CD4-positive, alpha-beta T cell (primary cell): ENCODE results near the gene ENPEP. TPM values are rescaled to one million over a fixed set of nuclear protein-coding genes. Genes with fewer than 3 reads are reported as not detected.
A peak's percentile ranks its signal among the peaks of the same experiment; 100 is the strongest.
"Not testable (repeated sequence)": the region's sequence is repeated elsewhere in the genome, so short reads cannot be mapped to it uniquely, and the experiment has no call there.

ENCODE experiments used
- ATAC-seq: fragments of 200-7000 bp; cut with Tn5 transposase; one replicate; pipeline ENCODE4 v1.10.0; 2022; ENCODE audit warnings: mild to moderate bottlenecking; ENCODE audit not compliant: poor library complexity
- CTCF ChIA-PET: fragments of 350-600 bp; sonication (Branson Sonifier 250); formaldehyde crosslinking; loops from one replicate; lab custom pipeline; 2021; ENCODE audit warnings: antibody characterized with exemption, inconsistent platforms; lab: Charles Lee
- POLR2A ChIA-PET: fragments of 350-600 bp; sonication (Branson Sonifier 250); formaldehyde crosslinking; loops from one replicate; lab custom pipeline; 2021; ENCODE audit warnings: antibody characterized with exemption, inconsistent platforms; lab: Charles Lee
- DNase-seq, 14 experiments: peaks; one replicate each; pipeline ENCODE4 v3.0.0-alpha.2; 2013 to 2020; ENCODE audit warnings: mixed read lengths in 2 of 14
- H3K27ac ChIP-seq, 2 donors: one replicate each; pipeline versions ENCODE4 v1.5.1 to v1.7.0; 2013; ENCODE audit warnings: low read length in 2 of 2, low read depth in 1 of 2, mild to moderate bottlenecking in 1 of 2
- H3K27me3 ChIP-seq, 2 experiments: 1 replicate in 1 of 2; 2 replicates in 1 of 2; pipeline versions ENCODE4 v1.6.1 to v1.7.0; 2013; ENCODE audit warnings: low read length in 2 of 2, control low read depth in 1 of 2, mild to moderate bottlenecking in 1 of 2, moderate library complexity in 1 of 2; ENCODE audit not compliant: insufficient read depth in 2 of 2, control insufficient read depth in 1 of 2
- H3K36me3 ChIP-seq: one replicate; pipeline ENCODE4 v1.6.1; 2013; ENCODE audit warnings: low read length, control low read depth; ENCODE audit not compliant: insufficient read depth
- H3K4me1 ChIP-seq: one replicate; pipeline ENCODE4 v1.6.1; 2013; ENCODE audit warnings: low read length, control low read depth; ENCODE audit not compliant: insufficient read depth
- H3K4me3 ChIP-seq: one replicate; pipeline ENCODE4 v1.5.1; 2013; ENCODE audit warnings: mild to moderate bottlenecking, low read length, moderate library complexity
- H3K9me3 ChIP-seq, 2 experiments: 1 replicate in 1 of 2; 2 replicates in 1 of 2; pipeline versions ENCODE4 v1.6.1 to v1.7.0; 2013; ENCODE audit warnings: low read length in 2 of 2, mild to moderate bottlenecking in 2 of 2, control low read depth in 1 of 2, moderate library complexity in 1 of 2; ENCODE audit not compliant: control insufficient read depth in 1 of 2, insufficient read depth in 1 of 2
- H3K27ac Mint-ChIP-seq: one replicate; pipeline ENCODE4 v1.8.0; 2020; ENCODE audit warnings: mixed read lengths
- H3K27me3 Mint-ChIP-seq: one replicate; pipeline ENCODE4 v1.8.0; 2021; ENCODE audit warnings: mixed read lengths
- H3K36me3 Mint-ChIP-seq: one replicate; pipeline ENCODE4 v1.8.0; 2021; ENCODE audit warnings: low read depth, mixed read lengths
- H3K4me1 Mint-ChIP-seq: one replicate; pipeline ENCODE4 v1.8.0; 2021; ENCODE audit warnings: low read depth, mixed read lengths
- H3K4me3 Mint-ChIP-seq: one replicate; pipeline ENCODE4 v1.8.0; 2020; ENCODE audit warnings: mild to moderate bottlenecking, mixed read lengths
- H3K9me3 Mint-ChIP-seq: one replicate; pipeline ENCODE4 v1.8.0; 2020; ENCODE audit warnings: mixed read lengths
- intact Hi-C, 2 experiments: fragments of 100-400 bp; cut with DNase I in 1 of 2; cut with micrococcal nuclease in 1 of 2; formaldehyde crosslinking; loops; one replicate each; pipeline versions ENCODE4 v1.15.1 to v1.9.0; 2023 to 2025; cut with DNase I, micrococcal nuclease
- total RNA-seq, 174 experiments: library from RNA in 2 of 174; stranded (reverse) in 2 of 174; gene quantifications; one replicate each; pipeline ENCODE4 v1.2.3 and lab custom pipeline; 2021 to 2026
- TF ChIP-seq, protein P1 (sequence below): fragments of 200-600 bp; IDR thresholded peaks from one replicate; pipeline ENCODE4 v1.8.0; 2022; ENCODE audit warnings: antibody characterized with exemption, mild to moderate bottlenecking

The ENPEP gene
- total RNA-seq, 2 experiments from 2014 or later, result not detected

DNA sequence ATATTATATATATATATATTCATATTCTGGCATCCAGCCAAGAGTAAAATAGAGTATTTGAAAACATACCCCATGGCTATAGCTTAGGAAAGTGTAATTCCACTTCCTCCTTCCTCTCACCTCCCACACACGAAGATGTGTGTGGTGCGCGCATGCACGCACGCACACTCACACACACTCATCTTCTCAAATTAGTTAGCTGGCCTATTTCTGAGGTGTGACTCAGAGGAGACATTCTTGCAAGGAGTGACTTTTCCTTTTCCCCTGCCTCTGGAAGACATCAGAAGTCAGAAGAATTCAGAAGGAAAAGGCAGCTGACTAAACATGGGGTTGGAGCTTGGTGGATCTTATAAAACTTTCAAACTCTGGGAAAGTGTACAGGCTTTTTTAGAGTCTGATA lies 8.8 kb downstream of the ENPEP start:
- H3K9me3 Mint-ChIP-seq, result no peaks in the 10 kb centered on the region
- H3K27me3 Mint-ChIP-seq, result peaks cover 23% of the 10 kb centered on the region
- Histone ChIP-seq H3K4me1 (no peaks in the 10 kb centered on the region), H3K27me3 (peaks cover 0 to 12% of the 10 kb centered on the region in 2 experiments), H3K4me3 (no peak overlapping the region), H3K36me3 (no peaks in the 10 kb centered on the region), H3K27ac (no peak overlapping the region), H3K9me3 (no peaks in the 10 kb centered on the region)
- H3K27ac Mint-ChIP-seq, result no peak overlapping the region
- ChIA-PET CTCF (no interaction called here), POLR2A (no interaction called here)
- intact Hi-C loops, result no loop called here
- H3K4me3 Mint-ChIP-seq, result no peak overlapping the region
- DNase-seq (peak in 1 of 14 experiments; percentile 46), ATAC-seq (no peak)
- no peaks in the 10 kb centered on the region for H3K36me3 Mint-ChIP-seq
- TF ChIP-seq, protein P1, sequence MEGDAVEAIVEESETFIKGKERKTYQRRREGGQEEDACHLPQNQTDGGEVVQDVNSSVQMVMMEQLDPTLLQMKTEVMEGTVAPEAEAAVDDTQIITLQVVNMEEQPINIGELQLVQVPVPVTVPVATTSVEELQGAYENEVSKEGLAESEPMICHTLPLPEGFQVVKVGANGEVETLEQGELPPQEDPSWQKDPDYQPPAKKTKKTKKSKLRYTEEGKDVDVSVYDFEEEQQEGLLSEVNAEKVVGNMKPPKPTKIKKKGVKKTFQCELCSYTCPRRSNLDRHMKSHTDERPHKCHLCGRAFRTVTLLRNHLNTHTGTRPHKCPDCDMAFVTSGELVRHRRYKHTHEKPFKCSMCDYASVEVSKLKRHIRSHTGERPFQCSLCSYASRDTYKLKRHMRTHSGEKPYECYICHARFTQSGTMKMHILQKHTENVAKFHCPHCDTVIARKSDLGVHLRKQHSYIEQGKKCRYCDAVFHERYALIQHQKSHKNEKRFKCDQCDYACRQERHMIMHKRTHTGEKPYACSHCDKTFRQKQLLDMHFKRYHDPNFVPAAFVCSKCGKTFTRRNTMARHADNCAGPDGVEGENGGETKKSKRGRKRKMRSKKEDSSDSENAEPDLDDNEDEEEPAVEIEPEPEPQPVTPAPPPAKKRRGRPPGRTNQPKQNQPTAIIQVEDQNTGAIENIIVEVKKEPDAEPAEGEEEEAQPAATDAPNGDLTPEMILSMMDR, result no peak
- no peaks in the 10 kb centered on the region for H3K4me1 Mint-ChIP-seq

DNA sequence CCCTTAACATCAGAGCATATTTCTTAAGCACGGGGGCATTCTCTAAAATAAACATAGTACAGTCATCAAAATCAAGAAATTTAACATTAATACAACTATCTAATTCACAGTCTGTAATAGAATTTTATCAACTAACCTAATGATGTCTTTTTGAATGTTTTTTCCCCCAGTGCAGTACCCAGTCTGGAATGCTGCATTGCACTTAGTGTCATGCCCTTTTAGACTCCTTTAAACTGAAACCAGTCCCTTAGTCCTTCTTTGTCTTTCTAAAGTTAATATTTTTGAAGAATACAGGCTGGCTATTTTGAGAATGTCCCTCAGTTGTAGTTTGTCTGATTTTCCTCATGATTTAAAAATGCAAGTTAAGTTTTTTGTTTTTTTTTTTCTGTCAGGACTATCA lies 9.5 kb downstream of the ENPEP start:
- POLR2A ChIA-PET, result no interaction called here
- ATAC-seq (no peak), DNase-seq (no peak)
- TF ChIP-seq, protein P1, result no peak
- H3K4me1 ChIP-seq, result no peaks in the 10 kb centered on the region
- Mint-ChIP-seq H3K4me3 (no peak overlapping the region), H3K9me3 (no peaks in the 10 kb centered on the region), H3K27me3 (peaks cover 23% of the 10 kb centered on the region), H3K4me1 (no peaks in the 10 kb centered on the region), H3K27ac (no peak overlapping the region), H3K36me3 (no peaks in the 10 kb centered on the region)
- H3K27me3 ChIP-seq, result peaks cover 0 to 9% of the 10 kb centered on the region in 2 experiments
- CTCF ChIA-PET, result no interaction called here
- no peaks in the 10 kb centered on the region for H3K36me3 ChIP-seq
- intact Hi-C loops, result no loop called here
- no peaks in the 10 kb centered on the region for H3K9me3 ChIP-seq
- no peak overlapping the region for H3K27ac ChIP-seq
- no peak overlapping the region for H3K4me3 ChIP-seq

DNA sequence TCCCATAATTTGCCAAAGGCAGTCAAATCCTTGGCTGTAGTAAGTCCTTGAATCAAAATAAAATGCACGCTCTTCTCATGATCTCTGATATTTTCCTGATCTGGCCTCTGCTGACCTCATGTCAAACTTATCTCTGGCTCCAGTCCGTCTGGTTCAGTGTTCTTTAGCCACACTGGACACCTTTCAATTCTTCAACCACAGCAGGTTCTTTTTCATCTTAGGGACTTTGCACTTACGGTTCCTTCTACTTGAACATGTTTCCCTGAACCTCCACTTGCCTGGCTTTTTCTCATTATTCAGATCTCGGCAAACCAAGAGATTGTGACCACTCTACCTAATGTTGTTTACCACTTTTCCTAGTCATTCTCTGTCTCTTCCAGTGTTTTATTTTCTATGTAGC lies 10.3 kb downstream of the ENPEP start:
- Mint-ChIP-seq H3K9me3 (no peaks in the 10 kb centered on the region), H3K27ac (no peak overlapping the region), H3K4me3 (no peak overlapping the region), H3K4me1 (no peaks in the 10 kb centered on the region), H3K27me3 (peaks cover 23% of the 10 kb centered on the region), H3K36me3 (no peaks in the 10 kb centered on the region)
- CTCF ChIA-PET, result no interaction called here
- no peak overlapping the region for H3K27ac ChIP-seq
- peaks cover 0 to 6% of the 10 kb centered on the region in 2 experiments for H3K27me3 ChIP-seq
- TF ChIP-seq, protein P1, result no peak
- H3K4me1 ChIP-seq, result no peaks in the 10 kb centered on the region
- no peak overlapping the region for H3K4me3 ChIP-seq
- DNase-seq (no peak), ATAC-seq (no peak)
- H3K36me3 ChIP-seq, result no peaks in the 10 kb centered on the region
- no peaks in the 10 kb centered on the region for H3K9me3 ChIP-seq
- intact Hi-C loops, result no loop called here
- POLR2A ChIA-PET, result no interaction called here

DNA sequence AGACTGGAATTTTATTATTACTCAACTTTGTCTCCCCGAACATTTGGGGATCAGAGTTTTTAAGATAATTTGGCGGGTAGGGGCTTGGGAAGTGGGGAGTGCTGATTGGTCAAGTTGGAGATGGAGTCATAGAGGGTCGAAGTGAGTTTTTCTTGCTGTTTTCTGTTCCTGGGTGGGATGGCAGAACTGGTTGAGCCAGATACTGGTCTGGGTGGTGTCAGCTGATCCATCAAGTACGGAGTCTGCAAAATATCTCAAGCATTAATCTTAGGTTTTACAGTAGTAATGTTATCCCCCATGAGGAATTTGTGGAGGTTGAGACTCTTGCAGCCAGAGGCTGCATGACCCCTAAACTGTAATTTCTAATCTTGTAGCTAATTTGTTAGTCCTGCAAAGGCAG lies 10.9 kb downstream of the ENPEP start:
- DNase-seq, POLR2A ChIA-PET, H3K4me1 ChIP-seq, H3K9me3 Mint-ChIP-seq, H3K9me3 ChIP-seq, H3K27ac ChIP-seq, H3K27ac Mint-ChIP-seq, H3K36me3 ChIP-seq, CTCF ChIA-PET, H3K4me3 ChIP-seq, ATAC-seq, H3K27me3 ChIP-seq, H3K4me1 Mint-ChIP-seq, H3K4me3 Mint-ChIP-seq, intact Hi-C loops, H3K36me3 Mint-ChIP-seq: not testable (repeated sequence)
- H3K27me3 Mint-ChIP-seq, result peaks cover 18% of the 10 kb centered on the region
